Neutrophil (primary cell): Measurements from ENCODE around the gene STX8.

Source experiments
- H3K27ac ChIP-seq: fragments of 200-600 bp; sonication (generic); 2 replicates; pipeline ENCODE4 v1.5.1; 2016; ENCODE audit warnings: mild to moderate bottlenecking, moderate library complexity
- H3K27me3 ChIP-seq: fragments of 200-600 bp; sonication (generic); 2 replicates; pipeline ENCODE4 v1.6.0; 2016; ENCODE audit warnings: mild to moderate bottlenecking
- H3K36me3 ChIP-seq: fragments of 200-600 bp; sonication (generic); 2 replicates; pipeline ENCODE4 v1.5.1; 2017
- H3K4me1 ChIP-seq, 2 experiments: fragments of 200-600 bp in 1 of 2; sonication (generic) in 1 of 2; 1 replicate in 1 of 2; 2 replicates in 1 of 2; pipeline versions ENCODE4 v1.5.1 to v1.6.1; 2013 to 2016; ENCODE audit warnings: low read depth in 1 of 2, low read length in 1 of 2, mild to moderate bottlenecking in 1 of 2, moderate library complexity in 1 of 2; ENCODE audit not compliant: control insufficient read depth in 1 of 2, insufficient read depth in 1 of 2
- H3K4me3 ChIP-seq, 2 experiments: fragments of 200-600 bp in 1 of 2; sonication (generic) in 1 of 2; 1 replicate in 1 of 2; 2 replicates in 1 of 2; pipeline ENCODE4 v1.5.1; 2013 to 2016; ENCODE audit warnings: low read depth in 1 of 2, low read length in 1 of 2, mild to moderate bottlenecking in 1 of 2, moderate library complexity in 1 of 2
- H3K9me3 ChIP-seq: fragments of 200-600 bp; sonication (generic); 2 replicates; pipeline ENCODE4 v1.5.1; 2016
- CTCF ChIP-seq: fragments of 200-600 bp; sonication (generic); IDR thresholded peaks from 2 replicates; pipeline ENCODE4 v1.5.1; 2016; ENCODE audit warnings: antibody characterized with exemption

The STX8 gene

GRCh38 chr17:9202532-9202931 is 373.1 kb downstream of the STX8 start:
- no peaks in the 10 kb centered on the region for H3K36me3 ChIP-seq
- H3K27ac ChIP-seq = no peak overlapping the region
- H3K9me3 ChIP-seq = no peaks in the 10 kb centered on the region
- H3K4me3 ChIP-seq = no peak overlapping the region
- no peaks in the 10 kb centered on the region for H3K4me1 ChIP-seq
- no peaks in the 10 kb centered on the region for H3K27me3 ChIP-seq
- TF ChIP-seq CTCF = no peak

- Histone ChIP-seq H3K4me3 (no peak overlapping the region), H3K27ac (no peak overlapping the region), H3K36me3 (no peaks in the 10 kb centered on the region), H3K9me3 (no peaks in the 10 kb centered on the region), H3K27me3 (no peaks in the 10 kb centered on the region), H3K4me1 (no peaks in the 10 kb centered on the region)
- no peak for TF ChIP-seq CTCF
Measured at GRCh38 chr17:9200699-9201359, 374.8 kb downstream of the STX8 start.
